GM12891 (cell line): ENCODE data around the gene CKMT1B.

Source experiments
- PAX5 ChIP-seq: IDR thresholded peaks from 2 replicates; pipeline ENCODE4 v1.6.1; 2011; ENCODE audit warnings: low read length, moderate library complexity, mild to moderate bottlenecking; ENCODE audit not compliant: insufficient read depth, severe bottlenecking
- POLR2A ChIP-seq: IDR thresholded peaks from 2 replicates; pipeline ENCODE4 v1.6.1; 2011; ENCODE audit warnings: low read depth, low read length, control low read depth
- POLR2AphosphoS5 ChIP-seq: IDR thresholded peaks from 2 replicates; pipeline ENCODE4 v1.6.1; 2011; ENCODE audit warnings: low read depth, low read length, control low read depth
- POU2F2 ChIP-seq: IDR thresholded peaks from 2 replicates; pipeline ENCODE4 v1.6.1; 2011; ENCODE audit warnings: low read depth, mild to moderate bottlenecking, control low read depth, low read length, moderate library complexity
- SPI1 ChIP-seq: IDR thresholded peaks from 2 replicates; pipeline ENCODE4 v1.6.1; 2011; ENCODE audit warnings: low read depth, low read length, control low read depth
- TAF1 ChIP-seq: IDR thresholded peaks from 2 replicates; pipeline ENCODE4 v1.6.1; 2011; ENCODE audit warnings: low read depth, low read length, control low read depth

- no peak for TF ChIP-seq SPI1
- no peak for TF ChIP-seq POLR2A
- TF ChIP-seq POLR2AphosphoS5 = no peak
- TF ChIP-seq TAF1 = no peak
- TF ChIP-seq PAX5 = no peak
- TF ChIP-seq POU2F2 = no peak
These were observed 43.1 kb upstream of the CKMT1B start for GRCh38 chr15:43550527-43551363.
